HUES48 (cell line): ENCODE results near the gene NUBPL.
"Not testable (repeated sequence)": the region's sequence is repeated elsewhere in the genome, so short reads cannot be mapped to it uniquely, and the experiment has no call there.

Experiments used
- H3K27ac ChIP-seq: one replicate; pipeline ENCODE4 v1.7.0; 2013; ENCODE audit warnings: low read depth, low read length, inconsistent platforms
- H3K27me3 ChIP-seq: 2 replicates; pipeline ENCODE4 v1.6.1; 2013; ENCODE audit warnings: mild to moderate bottlenecking, low read length; ENCODE audit not compliant: control insufficient read depth, insufficient read depth
- H3K36me3 ChIP-seq: 2 replicates; pipeline ENCODE4 v1.6.1; 2013; ENCODE audit warnings: low read length; ENCODE audit not compliant: control insufficient read depth, insufficient read depth
- H3K4me1 ChIP-seq: 2 replicates; pipeline ENCODE4 v1.6.1; 2013; ENCODE audit warnings: mild to moderate bottlenecking, low read length; ENCODE audit not compliant: control insufficient read depth, insufficient read depth
- H3K4me3 ChIP-seq: 2 replicates; pipeline ENCODE4 v1.5.1; 2013; ENCODE audit warnings: mild to moderate bottlenecking, low read depth, low read length
- H3K9ac ChIP-seq: 2 replicates; pipeline ENCODE4 v1.6.1; 2013; ENCODE audit warnings: mild to moderate bottlenecking, low read depth, low read length, moderate library complexity
- H3K9me3 ChIP-seq: 2 replicates; pipeline ENCODE4 v1.6.1; 2013; ENCODE audit warnings: low read length; ENCODE audit not compliant: control insufficient read depth, insufficient read depth

NUBPL gene

GRCh38 chr14:31613188-31613587, 52.0 kb downstream of the NUBPL start:
- no peak overlapping the region for H3K4me3 ChIP-seq

DNA sequence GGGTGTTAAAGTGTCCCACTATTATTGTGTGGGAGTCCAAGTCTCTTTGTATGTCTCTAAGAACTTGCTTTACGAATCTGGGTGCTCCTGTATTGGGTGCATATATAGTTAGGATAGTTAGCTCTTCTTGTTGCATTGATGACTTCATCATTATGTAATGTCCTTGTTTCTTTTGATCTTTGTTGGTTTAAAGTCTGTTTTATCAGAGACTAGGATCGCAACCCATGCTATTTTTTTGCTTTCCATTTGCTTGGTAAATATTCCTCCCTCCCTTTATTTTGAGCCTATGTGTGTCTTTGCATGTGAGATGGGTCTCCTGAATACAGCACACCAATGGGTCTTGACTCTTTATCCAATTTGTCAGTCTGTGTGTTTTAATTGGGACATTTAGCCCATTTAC, 57.7 kb downstream of the NUBPL start:
- H3K9ac ChIP-seq, H3K4me3 ChIP-seq, H3K27ac ChIP-seq, H3K36me3 ChIP-seq, H3K4me1 ChIP-seq, H3K27me3 ChIP-seq: not testable (repeated sequence)
- H3K9me3 ChIP-seq = peaks cover 19% of the 10 kb centered on the region

More at GRCh38 chr14:31613188-31613587, 52.0 kb downstream of the NUBPL start:
- Histone ChIP-seq H3K9me3 (no peaks in the 10 kb centered on the region; the same call in 1 of the 2 replicates), H3K27ac (no peak overlapping the region), H3K4me1 (no peaks in the 10 kb centered on the region), H3K36me3 (no peaks in the 10 kb centered on the region), H3K27me3 (no peaks in the 10 kb centered on the region), H3K9ac (no peak overlapping the region)

- no peak overlapping the region for H3K27ac ChIP-seq
- no peaks in the 10 kb centered on the region for H3K4me1 ChIP-seq
- no peak overlapping the region for H3K9ac ChIP-seq
- no peaks in the 10 kb centered on the region for H3K27me3 ChIP-seq
- H3K36me3 ChIP-seq = no peaks in the 10 kb centered on the region
- no peak overlapping the region for H3K4me3 ChIP-seq
- peaks cover 19% of the 10 kb centered on the region for H3K9me3 ChIP-seq
These were observed 58.2 kb downstream of the NUBPL start for GRCh38 chr14:31619440-31619839.

- peaks cover 19% of the 10 kb centered on the region for H3K9me3 ChIP-seq
- not testable (repeated sequence) for H3K36me3 ChIP-seq, H3K4me3 ChIP-seq, H3K27ac ChIP-seq, H3K4me1 ChIP-seq, H3K27me3 ChIP-seq, H3K9ac ChIP-seq
These were observed 59.7 kb downstream of the NUBPL start for GRCh38 chr14:31620898-31621297.

DNA sequence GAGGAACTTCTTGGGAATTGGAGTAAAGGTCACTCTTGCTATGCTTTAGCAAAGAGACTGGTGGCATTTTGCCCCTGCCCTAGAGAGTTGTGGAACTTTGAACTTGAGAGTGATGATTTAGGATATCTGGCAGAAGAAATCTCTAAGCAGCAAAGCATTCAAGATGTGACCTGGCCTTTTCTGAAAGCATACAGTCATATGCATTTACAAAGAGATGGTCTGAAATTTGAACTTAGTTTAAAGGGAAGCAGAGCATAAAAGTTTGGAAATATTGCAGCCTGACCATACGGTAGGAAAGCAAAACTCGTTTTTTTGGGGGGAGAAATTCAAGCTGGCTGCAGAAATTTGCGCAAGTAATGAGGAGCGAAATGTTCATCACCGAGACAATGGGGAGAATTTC, 60.9 kb downstream of the NUBPL start:
- no peak overlapping the region for H3K9ac ChIP-seq
- H3K9me3 ChIP-seq = peaks cover 19% of the 10 kb centered on the region
- no peak overlapping the region for H3K4me3 ChIP-seq
- H3K27ac ChIP-seq = no peak overlapping the region
- no peaks in the 10 kb centered on the region for H3K36me3 ChIP-seq
- no peaks in the 10 kb centered on the region for H3K27me3 ChIP-seq
- H3K4me1 ChIP-seq = no peaks in the 10 kb centered on the region

GRCh38 chr14:31652900-31653299, 91.7 kb downstream of the NUBPL start:
- H3K27me3 ChIP-seq, H3K4me1 ChIP-seq, H3K36me3 ChIP-seq, H3K27ac ChIP-seq, H3K9ac ChIP-seq, H3K4me3 ChIP-seq: not testable (repeated sequence)
- peaks cover 31% of the 10 kb centered on the region for H3K9me3 ChIP-seq

GRCh38 chr14:31657917-31658316, 96.7 kb downstream of the NUBPL start:
- H3K36me3 ChIP-seq = no peaks in the 10 kb centered on the region
- no peaks in the 10 kb centered on the region for H3K27me3 ChIP-seq
- no peak overlapping the region for H3K9ac ChIP-seq
- H3K9me3 ChIP-seq = peaks cover 5% of the 10 kb centered on the region; the same call in 1 of the 2 replicates
- no peak overlapping the region for H3K4me3 ChIP-seq
- no peaks in the 10 kb centered on the region for H3K4me1 ChIP-seq
- no peak overlapping the region for H3K27ac ChIP-seq

- Histone ChIP-seq H3K4me1 (no peaks in the 10 kb centered on the region), H3K36me3 (no peaks in the 10 kb centered on the region), H3K4me3 (no peak overlapping the region), H3K27ac (no peak overlapping the region), H3K9ac (no peak overlapping the region), H3K9me3 (no peaks in the 10 kb centered on the region), H3K27me3 (no peaks in the 10 kb centered on the region)
These were observed 98.1 kb downstream of the NUBPL start for GRCh38 chr14:31659278-31659677.

GRCh38 chr14:31660191-31660590, 99.0 kb downstream of the NUBPL start:
- H3K4me1 ChIP-seq = no peaks in the 10 kb centered on the region
- no peak overlapping the region for H3K9ac ChIP-seq
- no peak overlapping the region for H3K4me3 ChIP-seq
- no peak overlapping the region for H3K27ac ChIP-seq
- no peaks in the 10 kb centered on the region for H3K27me3 ChIP-seq
- H3K36me3 ChIP-seq = no peaks in the 10 kb centered on the region
- H3K9me3 ChIP-seq = no peaks in the 10 kb centered on the region

DNA sequence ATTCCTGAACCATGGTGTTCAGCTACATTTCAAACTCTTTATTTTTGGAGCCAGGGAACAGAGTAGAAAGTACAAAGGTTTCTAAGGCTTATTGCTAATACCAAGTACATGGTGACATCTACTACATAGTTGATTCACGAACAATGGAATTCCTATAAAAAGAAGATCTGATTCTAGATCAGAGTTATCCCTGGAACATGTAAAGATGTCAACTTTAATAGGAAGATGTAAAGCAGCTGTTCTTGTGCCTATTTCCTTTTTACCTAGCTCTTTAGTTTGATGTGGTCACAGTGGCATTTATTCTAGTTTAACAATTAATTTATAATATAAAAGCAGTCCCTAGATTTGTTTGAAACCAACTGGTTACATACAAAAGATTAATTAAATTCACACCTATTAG, 99.5 kb downstream of the NUBPL start:
- Histone ChIP-seq H3K27ac (no peak overlapping the region), H3K36me3 (no peaks in the 10 kb centered on the region), H3K27me3 (no peaks in the 10 kb centered on the region), H3K4me1 (no peaks in the 10 kb centered on the region), H3K9ac (no peak overlapping the region), H3K9me3 (no peaks in the 10 kb centered on the region), H3K4me3 (no peak overlapping the region)

- Histone ChIP-seq H3K4me1 (no peaks in the 10 kb centered on the region), H3K9me3 (0 out of 2 replicates have a peak, but pooled peaks cover 3% of the 10 kb centered on the region), H3K9ac (no peak overlapping the region), H3K36me3 (no peaks in the 10 kb centered on the region), H3K4me3 (no peak overlapping the region), H3K27ac (no peak overlapping the region), H3K27me3 (no peaks in the 10 kb centered on the region)
These were observed 107.1 kb downstream of the NUBPL start for GRCh38 chr14:31668348-31668747.

GRCh38 chr14:31672709-31673108, 111.5 kb downstream of the NUBPL start:
- H3K36me3 ChIP-seq = no peaks in the 10 kb centered on the region
- H3K27me3 ChIP-seq = no peaks in the 10 kb centered on the region
- no peak overlapping the region for H3K9ac ChIP-seq
- H3K4me1 ChIP-seq = no peaks in the 10 kb centered on the region
- no peak overlapping the region for H3K27ac ChIP-seq
- no peak overlapping the region for H3K4me3 ChIP-seq
- H3K9me3 ChIP-seq = 0 out of 2 replicates have a peak, but pooled peaks cover 3% of the 10 kb centered on the region
